ENCODE data around the gene KIF3A. TPM values are rescaled to one million over a fixed set of nuclear protein-coding genes. Genes with fewer than 3 reads are reported as not detected.

KIF3A gene
- total and polyA plus RNA-seq, 4 donors = 3.1 to 16.5 (median 9.2) TPM

- Histone ChIP-seq H3K9me3 (ENCODE audit: control insufficient read depth in 4 of 4, insufficient read depth in 3 of 4, low read length in 3 of 4) (no peaks in the 10 kb centered on the region), H3K27me3 (ENCODE audit: control insufficient read depth in 3 of 3, insufficient read depth in 3 of 3, low read length in 2 of 3) (no peaks in the 10 kb centered on the region), H3K27ac (ENCODE audit: low read depth in 1 of 2, low read length in 1 of 2) (no peak overlapping the region), H3K4me3 (no peak overlapping the region), H3K9ac (ENCODE audit: insufficient read depth in 1 of 2, low read length in 2 of 2) (no peak overlapping the region), H3K4me1 (ENCODE audit: control insufficient read depth in 5 of 5, insufficient read depth in 5 of 5, low read length in 5 of 5) (peaks cover 14 to 27% (median 19%) of the 10 kb centered on the region in 5 donors), H3K36me3 (ENCODE audit: control insufficient read depth in 4 of 4, insufficient read depth in 4 of 4, low read length in 4 of 4) (peaks cover 0 to 19% (median 12%) of the 10 kb centered on the region in 4 donors)
- TF ChIP-seq CTCF (IDR thresholded peaks at IDR 0.05; ENCODE audit: control extremely low read depth, extremely low read depth) = no peak
- peak in 1 of 3 donors; percentile 13 for DNase-seq
- no peak for ATAC-seq (ENCODE audit: insufficient read depth, low FRiP score)
- 51 to 73% methylated on average over 2 of the region's 2 CpGs for WGBS, 2 donors
Measured at GRCh38 chr5:132767150-132767549, 29.8 kb upstream of the KIF3A start.

- no peaks in the 10 kb centered on the region for H3K9me3 ChIP-seq (ENCODE audit: control insufficient read depth in 4 of 4, insufficient read depth in 3 of 4, low read length in 3 of 4)
- no peak overlapping the region for H3K9ac ChIP-seq (ENCODE audit: insufficient read depth in 1 of 2, low read length in 2 of 2)
- no peak overlapping the region for H3K27ac ChIP-seq (ENCODE audit: low read depth in 1 of 2, low read length in 1 of 2)
- peaks cover 0 to 20% (median 12%) of the 10 kb centered on the region in 4 donors for H3K36me3 ChIP-seq (ENCODE audit: control insufficient read depth in 4 of 4, insufficient read depth in 4 of 4, low read length in 4 of 4)
- H3K4me1 ChIP-seq (ENCODE audit: control insufficient read depth in 5 of 5, insufficient read depth in 5 of 5, low read length in 5 of 5) = peaks cover 14 to 27% (median 19%) of the 10 kb centered on the region in 5 donors
- no peak for TF ChIP-seq CTCF (IDR thresholded peaks at IDR 0.05; ENCODE audit: control extremely low read depth, extremely low read depth)
- H3K4me3 ChIP-seq = no peak overlapping the region
- ATAC-seq (ENCODE audit: insufficient read depth, low FRiP score) = no peak
- DNase-seq = no peak
- WGBS, 2 donors = 93 to 95% methylated on average over 1 of the region's 1 CpG
- H3K27me3 ChIP-seq (ENCODE audit: control insufficient read depth in 3 of 3, insufficient read depth in 3 of 3, low read length in 2 of 3) = no peaks in the 10 kb centered on the region
Measured at GRCh38 chr5:132766806-132767055, 29.4 kb upstream of the KIF3A start.

- no peaks in the 10 kb centered on the region for H3K9me3 ChIP-seq (ENCODE audit: control insufficient read depth in 4 of 4, insufficient read depth in 3 of 4, low read length in 3 of 4)
- H3K27ac ChIP-seq (ENCODE audit: low read depth in 1 of 2, low read length in 1 of 2) = no peak overlapping the region
- no peak overlapping the region for H3K9ac ChIP-seq (ENCODE audit: insufficient read depth in 1 of 2, low read length in 2 of 2)
- DNase-seq (no peak), ATAC-seq (ENCODE audit: insufficient read depth, low FRiP score) (no peak)
- TF ChIP-seq CTCF (IDR thresholded peaks at IDR 0.05; ENCODE audit: control extremely low read depth, extremely low read depth) = no peak
- 91 to 93% methylated on average over 14 of the region's 14 CpGs for WGBS, 2 donors
- H3K36me3 ChIP-seq (ENCODE audit: control insufficient read depth in 4 of 4, insufficient read depth in 4 of 4, low read length in 4 of 4) = peaks cover 0 to 25% (median 12%) of the 10 kb centered on the region in 4 donors
- H3K4me3 ChIP-seq = no peak overlapping the region
- no peaks in the 10 kb centered on the region for H3K27me3 ChIP-seq (ENCODE audit: control insufficient read depth in 3 of 3, insufficient read depth in 3 of 3, low read length in 2 of 3)
- H3K4me1 ChIP-seq (ENCODE audit: control insufficient read depth in 5 of 5, insufficient read depth in 5 of 5, low read length in 5 of 5) = peaks cover 13 to 27% (median 16%) of the 10 kb centered on the region in 5 donors
Measured at GRCh38 chr5:132766020-132766805, 28.9 kb upstream of the KIF3A start.

Measured in lung (tissue), 12 donors.